ENCODE data around the gene RAB43.

RAB43 gene

GRCh38 chr3:129081503-129081902 is 40.1 kb downstream of the RAB43 start:
- Histone ChIP-seq H3K9ac (ENCODE audit: low read depth, low read length, poor library complexity) (no peak overlapping the region), H2AFZ (ENCODE audit: low read length) (no peak overlapping the region), H3K4me3 (ENCODE audit: low read length in 2 of 2) (no peak overlapping the region), H3K27ac (replicated peaks; ENCODE audit: low read length) (no peak overlapping the region), H3K4ac (ENCODE audit: low read length) (no peak overlapping the region), H2BK15ac (ENCODE audit: low read length) (no peak overlapping the region), H3K23ac (ENCODE audit: low read depth, low read length, poor library complexity) (no peak overlapping the region), H4K8ac (ENCODE audit: low read depth, low read length) (no peak overlapping the region), H3K27me3 (ENCODE audit: control insufficient read depth in 3 of 3, insufficient read depth in 3 of 3, low read depth in 1 of 3, low read length in 3 of 3) (no peaks in the 10 kb centered on the region), H3K18ac (ENCODE audit: low read length) (no peak overlapping the region), H3K4me1 (ENCODE audit: control insufficient read depth in 2 of 2, insufficient read depth in 1 of 2, low read depth in 1 of 2, low read length in 2 of 2) (no peaks in the 10 kb centered on the region), H2BK120ac (ENCODE audit: low read depth, low read length) (no peak overlapping the region), H2BK12ac (ENCODE audit: low read length) (no peak overlapping the region), H3K36me3 (replicated peaks in 1 of 2; ENCODE audit: control insufficient read depth in 2 of 2, insufficient read depth in 2 of 2, low read length in 2 of 2) (no peaks in the 10 kb centered on the region), H3K9me3 (replicated peaks in 1 of 2; ENCODE audit: control insufficient read depth in 2 of 2, insufficient read depth in 1 of 2, low read depth in 1 of 2, low read length in 2 of 2) (no peaks in the 10 kb centered on the region), H3K14ac (ENCODE audit: low read length) (no peak overlapping the region), H4K91ac (ENCODE audit: low read depth, low read length, poor library complexity) (no peak overlapping the region), H3K4me2 (ENCODE audit: insufficient read depth, low read length, poor library complexity, severe bottlenecking) (no peak overlapping the region), H2AK5ac (ENCODE audit: low read depth, low read length) (no peak overlapping the region), H2BK5ac (ENCODE audit: low read length) (peak overlapping the region; percentile 24), H3K79me1 (ENCODE audit: low read depth, low read length) (no peaks in the 10 kb centered on the region)
- DNase-seq (ENCODE audit: low spot score): no peak
- no CpG with 5 or more reads among the region's 8 CpGs for WGBS, 2 donors (ENCODE audit: extremely low coverage in 2 of 2, insufficient read length in 2 of 2, insufficient replicate concordance in 1 of 2)

- WGBS, 2 donors (ENCODE audit: extremely low coverage in 2 of 2, insufficient read length in 2 of 2, insufficient replicate concordance in 1 of 2): no CpG with 5 or more reads among the region's 8 CpGs
- no peaks in the 10 kb centered on the region for H3K36me3 ChIP-seq (replicated peaks in 1 of 2; ENCODE audit: control insufficient read depth in 2 of 2, insufficient read depth in 2 of 2, low read length in 2 of 2)
Observed at GRCh38 chr3:129078510-129078909, 43.1 kb downstream of the RAB43 start.

GRCh38 chr3:129077222-129077621 is 44.4 kb downstream of the RAB43 start:
- Histone ChIP-seq H3K4me2 (ENCODE audit: insufficient read depth, low read length, poor library complexity, severe bottlenecking) (no peak overlapping the region), H3K14ac (ENCODE audit: low read length) (no peak overlapping the region), H2AK5ac (ENCODE audit: low read depth, low read length) (no peak overlapping the region), H2BK120ac (ENCODE audit: low read depth, low read length) (no peak overlapping the region), H2BK15ac (ENCODE audit: low read length) (no peak overlapping the region), H3K4me3 (ENCODE audit: low read length in 2 of 2) (no peak overlapping the region), H4K8ac (ENCODE audit: low read depth, low read length) (no peak overlapping the region), H3K27ac (replicated peaks; ENCODE audit: low read length) (peak overlapping the region; percentile 17), H3K79me1 (ENCODE audit: low read depth, low read length) (no peaks in the 10 kb centered on the region), H3K36me3 (replicated peaks in 1 of 2; ENCODE audit: control insufficient read depth in 2 of 2, insufficient read depth in 2 of 2, low read length in 2 of 2) (no peaks in the 10 kb centered on the region), H3K23ac (ENCODE audit: low read depth, low read length, poor library complexity) (no peak overlapping the region), H3K27me3 (ENCODE audit: control insufficient read depth in 3 of 3, insufficient read depth in 3 of 3, low read depth in 1 of 3, low read length in 3 of 3) (no peaks in the 10 kb centered on the region), H3K18ac (ENCODE audit: low read length) (no peak overlapping the region), H4K91ac (ENCODE audit: low read depth, low read length, poor library complexity) (no peak overlapping the region), H3K4ac (ENCODE audit: low read length) (no peak overlapping the region), H3K9me3 (replicated peaks in 1 of 2; ENCODE audit: control insufficient read depth in 2 of 2, insufficient read depth in 1 of 2, low read depth in 1 of 2, low read length in 2 of 2) (no peaks in the 10 kb centered on the region), H3K4me1 (ENCODE audit: control insufficient read depth in 2 of 2, insufficient read depth in 1 of 2, low read depth in 1 of 2, low read length in 2 of 2) (no peaks in the 10 kb centered on the region), H2AFZ (ENCODE audit: low read length) (no peak overlapping the region), H2BK12ac (ENCODE audit: low read length) (no peak overlapping the region), H3K9ac (ENCODE audit: low read depth, low read length, poor library complexity) (no peak overlapping the region), H2BK5ac (ENCODE audit: low read length) (no peak overlapping the region)
- no peak for DNase-seq (ENCODE audit: low spot score)
- no CpG with 5 or more reads among the region's 7 CpGs for whole genome bisulfite sequencing, 2 donors (ENCODE audit: extremely low coverage in 2 of 2, insufficient read length in 2 of 2, insufficient replicate concordance in 1 of 2)

More at GRCh38 chr3:129078510-129078909, 43.1 kb downstream of the RAB43 start:
- H3K4me2 ChIP-seq (ENCODE audit: insufficient read depth, low read length, poor library complexity, severe bottlenecking): no peak overlapping the region
- H3K4me1 ChIP-seq (ENCODE audit: control insufficient read depth in 2 of 2, insufficient read depth in 1 of 2, low read depth in 1 of 2, low read length in 2 of 2): no peaks in the 10 kb centered on the region
- H2BK5ac ChIP-seq (ENCODE audit: low read length): no peak overlapping the region
- no peak overlapping the region for H3K9ac ChIP-seq (ENCODE audit: low read depth, low read length, poor library complexity)
- no peaks in the 10 kb centered on the region for H3K9me3 ChIP-seq (replicated peaks in 1 of 2; ENCODE audit: control insufficient read depth in 2 of 2, insufficient read depth in 1 of 2, low read depth in 1 of 2, low read length in 2 of 2)
- no peak overlapping the region for H3K14ac ChIP-seq (ENCODE audit: low read length)
- H2BK12ac ChIP-seq (ENCODE audit: low read length): no peak overlapping the region
- H2AK5ac ChIP-seq (ENCODE audit: low read depth, low read length): no peak overlapping the region
- no peak for DNase-seq (ENCODE audit: low spot score)
- no peak overlapping the region for H3K4ac ChIP-seq (ENCODE audit: low read length)
- H3K4me3 ChIP-seq (ENCODE audit: low read length in 2 of 2): no peak overlapping the region
- H4K8ac ChIP-seq (ENCODE audit: low read depth, low read length): no peak overlapping the region
- H2BK15ac ChIP-seq (ENCODE audit: low read length): peak overlapping the region; percentile 49
- H3K18ac ChIP-seq (ENCODE audit: low read length): peak overlapping the region; percentile 38
- H2AFZ ChIP-seq (ENCODE audit: low read length): peak overlapping the region; percentile 6
- no peak overlapping the region for H2BK120ac ChIP-seq (ENCODE audit: low read depth, low read length)
- H3K27me3 ChIP-seq (ENCODE audit: control insufficient read depth in 3 of 3, insufficient read depth in 3 of 3, low read depth in 1 of 3, low read length in 3 of 3): no peaks in the 10 kb centered on the region
- no peak overlapping the region for H3K27ac ChIP-seq (replicated peaks; ENCODE audit: low read length)
- H3K79me1 ChIP-seq (ENCODE audit: low read depth, low read length): no peaks in the 10 kb centered on the region
- no peak overlapping the region for H4K91ac ChIP-seq (ENCODE audit: low read depth, low read length, poor library complexity)
- H3K23ac ChIP-seq (ENCODE audit: low read depth, low read length, poor library complexity): no peak overlapping the region

GRCh38 chr3:129070086-129070885 is 51.3 kb downstream of the RAB43 start:
- H2BK12ac ChIP-seq (ENCODE audit: low read length): no peak overlapping the region
- no peak overlapping the region for H3K4me3 ChIP-seq (ENCODE audit: low read length in 2 of 2)
- H2BK120ac ChIP-seq (ENCODE audit: low read depth, low read length): no peak overlapping the region
- no peaks in the 10 kb centered on the region for H3K79me1 ChIP-seq (ENCODE audit: low read depth, low read length)
- DNase-seq (ENCODE audit: low spot score): no peak
- peaks cover 0 to 5% (median 0%) of the 10 kb centered on the region in 3 experiments for H3K27me3 ChIP-seq (ENCODE audit: control insufficient read depth in 3 of 3, insufficient read depth in 3 of 3, low read depth in 1 of 3, low read length in 3 of 3)
- no peaks in the 10 kb centered on the region for H3K36me3 ChIP-seq (replicated peaks in 1 of 2; ENCODE audit: control insufficient read depth in 2 of 2, insufficient read depth in 2 of 2, low read length in 2 of 2)
- no peaks in the 10 kb centered on the region for H3K4me1 ChIP-seq (ENCODE audit: control insufficient read depth in 2 of 2, insufficient read depth in 1 of 2, low read depth in 1 of 2, low read length in 2 of 2)
- H3K18ac ChIP-seq (ENCODE audit: low read length): no peak overlapping the region
- H2BK5ac ChIP-seq (ENCODE audit: low read length): no peak overlapping the region
- no peak overlapping the region for H3K4ac ChIP-seq (ENCODE audit: low read length)
- no peak overlapping the region for H4K8ac ChIP-seq (ENCODE audit: low read depth, low read length)
- no peak overlapping the region for H2AK5ac ChIP-seq (ENCODE audit: low read depth, low read length)
- no peak overlapping the region for H2BK15ac ChIP-seq (ENCODE audit: low read length)
- no CpG with 5 or more reads among the region's 8 CpGs for WGBS, 2 donors (ENCODE audit: extremely low coverage in 2 of 2, insufficient read length in 2 of 2, insufficient replicate concordance in 1 of 2)
- no peak overlapping the region for H3K9ac ChIP-seq (ENCODE audit: low read depth, low read length, poor library complexity)
- no peaks in the 10 kb centered on the region for H3K9me3 ChIP-seq (replicated peaks in 1 of 2; ENCODE audit: control insufficient read depth in 2 of 2, insufficient read depth in 1 of 2, low read depth in 1 of 2, low read length in 2 of 2)
- H2AFZ ChIP-seq (ENCODE audit: low read length): no peak overlapping the region
- H3K23ac ChIP-seq (ENCODE audit: low read depth, low read length, poor library complexity): no peak overlapping the region
- no peak overlapping the region for H4K91ac ChIP-seq (ENCODE audit: low read depth, low read length, poor library complexity)
- H3K27ac ChIP-seq (replicated peaks; ENCODE audit: low read length): no peak overlapping the region
- H3K14ac ChIP-seq (ENCODE audit: low read length): no peak overlapping the region
- no peak overlapping the region for H3K4me2 ChIP-seq (ENCODE audit: insufficient read depth, low read length, poor library complexity, severe bottlenecking)
